Activated effector memory CD4-positive, alpha-beta T cell treated with Interleukin-2 at 50 U/mL for 16 hours (primary cell): Measurements from ENCODE around the gene RCAN1.
"Not testable (repeated sequence)": the region's sequence is repeated elsewhere in the genome, so short reads cannot be mapped to it uniquely, and the experiment has no call there.

Experiments
- DNase-seq: peaks from one replicate; pipeline ENCODE4 v3.0.0-alpha.2; 2020

The RCAN1 gene

GRCh38 chr21:34567604-34568155, 47.2 kb downstream of the RCAN1 start:
- no peak for DNase-seq

GRCh38 chr21:34565238-34565637, 49.7 kb downstream of the RCAN1 start:
- no peak for DNase-seq

- DNase-seq: not testable (repeated sequence)
Observed at GRCh38 chr21:34563370-34563769, 51.5 kb downstream of the RCAN1 start.

GRCh38 chr21:34561806-34562205, 53.1 kb downstream of the RCAN1 start:
- DNase-seq: no peak

- no peak for DNase-seq
Observed at GRCh38 chr21:34560609-34561008, 54.3 kb downstream of the RCAN1 start.

- no peak for DNase-seq
Observed at GRCh38 chr21:34560021-34560420, 54.9 kb downstream of the RCAN1 start.

- no peak for DNase-seq
Observed at GRCh38 chr21:34559089-34559631, 55.8 kb downstream of the RCAN1 start.

- no peak for DNase-seq
Observed at GRCh38 chr21:34558166-34558565, 56.7 kb downstream of the RCAN1 start.

GRCh38 chr21:34557261-34557660, 57.7 kb downstream of the RCAN1 start:
- no peak for DNase-seq

- not testable (repeated sequence) for DNase-seq
Observed at GRCh38 chr21:34554670-34555069, 60.2 kb downstream of the RCAN1 start.

- DNase-seq: no peak
Observed at GRCh38 chr21:34554227-34554626, 60.7 kb downstream of the RCAN1 start.

- DNase-seq: no peak
Observed at GRCh38 chr21:34553151-34553952, 61.6 kb downstream of the RCAN1 start.

- no peak for DNase-seq
Observed at GRCh38 chr21:34552360-34553098, 62.4 kb downstream of the RCAN1 start.

GRCh38 chr21:34550182-34550799, 64.6 kb downstream of the RCAN1 start:
- no peak for DNase-seq

GRCh38 chr21:34548781-34549376, 66.0 kb downstream of the RCAN1 start:
- no peak for DNase-seq

- DNase-seq: no peak
Observed at GRCh38 chr21:34546542-34546941, 68.4 kb downstream of the RCAN1 start.

- no peak for DNase-seq
Observed at GRCh38 chr21:34545079-34545884, 69.6 kb downstream of the RCAN1 start.

- no peak for DNase-seq
Observed at GRCh38 chr21:34544032-34544496, 70.8 kb downstream of the RCAN1 start.

GRCh38 chr21:34543017-34543416, 71.9 kb downstream of the RCAN1 start:
- DNase-seq: no peak

- no peak for DNase-seq
Observed at GRCh38 chr21:34540206-34540605, 74.7 kb downstream of the RCAN1 start.

GRCh38 chr21:34537838-34538237, 77.1 kb downstream of the RCAN1 start:
- DNase-seq: no peak

- no peak for DNase-seq
Observed at GRCh38 chr21:34536820-34537219, 78.1 kb downstream of the RCAN1 start.
